Transverse colon (tissue), 3 donors: ENCODE results near the gene PPARGC1A.

Experiments
- EP300 ChIP-seq: sonication (generic); formaldehyde crosslinking; IDR thresholded peaks from one replicate; pipeline ENCODE4 v1.6.1; 2017; ENCODE audit warnings: antibody characterized with exemption, low read depth
- POLR2A ChIP-seq: fragments of 450-650 bp; IDR thresholded peaks from one replicate; pipeline ENCODE4 v1.6.1; 2016; ENCODE audit warnings: antibody characterized with exemption, mild to moderate bottlenecking, moderate library complexity
- TF ChIP-seq, protein P1 (sequence below), 5 experiments: fragments of 200-600 bp in 3 of 5; fragments of 450-650 bp in 2 of 5; sonication (generic) in 3 of 5; IDR thresholded peaks; 1 replicate in 2 of 5; 2 replicates in 3 of 5; pipeline ENCODE4 v1.5.1; 2016 to 2017; ENCODE audit warnings: antibody characterized with exemption in 5 of 5, inconsistent platforms in 3 of 5, mild to moderate bottlenecking in 2 of 5, moderate library complexity in 1 of 5

DNA sequence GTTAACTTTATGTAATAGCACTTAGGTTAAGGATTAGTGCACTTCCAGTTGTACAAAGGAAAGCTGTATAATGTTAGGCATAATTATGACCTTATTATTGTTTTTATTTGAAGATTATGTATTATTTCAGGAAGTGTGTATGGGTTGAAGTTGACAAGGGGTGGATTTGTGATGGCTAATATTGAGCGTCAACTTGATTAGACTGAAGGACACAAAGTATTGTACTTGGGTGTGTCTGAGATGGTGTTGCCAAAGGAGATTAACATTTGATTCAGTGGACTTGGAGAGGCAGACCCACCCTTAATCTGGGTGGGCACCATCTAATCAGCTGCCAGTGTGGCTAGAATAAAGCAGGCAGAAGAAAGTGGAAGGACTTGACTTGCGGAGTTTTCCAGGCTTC is 127.3 kb downstream of the PPARGC1A start:
- TF ChIP-seq, protein P1, sequence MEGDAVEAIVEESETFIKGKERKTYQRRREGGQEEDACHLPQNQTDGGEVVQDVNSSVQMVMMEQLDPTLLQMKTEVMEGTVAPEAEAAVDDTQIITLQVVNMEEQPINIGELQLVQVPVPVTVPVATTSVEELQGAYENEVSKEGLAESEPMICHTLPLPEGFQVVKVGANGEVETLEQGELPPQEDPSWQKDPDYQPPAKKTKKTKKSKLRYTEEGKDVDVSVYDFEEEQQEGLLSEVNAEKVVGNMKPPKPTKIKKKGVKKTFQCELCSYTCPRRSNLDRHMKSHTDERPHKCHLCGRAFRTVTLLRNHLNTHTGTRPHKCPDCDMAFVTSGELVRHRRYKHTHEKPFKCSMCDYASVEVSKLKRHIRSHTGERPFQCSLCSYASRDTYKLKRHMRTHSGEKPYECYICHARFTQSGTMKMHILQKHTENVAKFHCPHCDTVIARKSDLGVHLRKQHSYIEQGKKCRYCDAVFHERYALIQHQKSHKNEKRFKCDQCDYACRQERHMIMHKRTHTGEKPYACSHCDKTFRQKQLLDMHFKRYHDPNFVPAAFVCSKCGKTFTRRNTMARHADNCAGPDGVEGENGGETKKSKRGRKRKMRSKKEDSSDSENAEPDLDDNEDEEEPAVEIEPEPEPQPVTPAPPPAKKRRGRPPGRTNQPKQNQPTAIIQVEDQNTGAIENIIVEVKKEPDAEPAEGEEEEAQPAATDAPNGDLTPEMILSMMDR (IDR thresholded peaks at IDR 0.05), result no peak
- no peak for TF ChIP-seq EP300
- TF ChIP-seq POLR2A, result no peak
